Lower leg skin (tissue), 3 donors: ENCODE data around the gene SLC4A8.

Source experiments
- POLR2A ChIP-seq, 2 donors: fragments of 450-650 bp; IDR thresholded peaks; one replicate each; pipeline ENCODE4 v1.6.1; 2016 to 2017; ENCODE audit warnings: antibody characterized with exemption in 2 of 2, mild to moderate bottlenecking in 1 of 2, moderate library complexity in 1 of 2
- TF ChIP-seq, protein P1 (sequence below), 3 donors: fragments of 450-650 bp; IDR thresholded peaks; one replicate each; pipeline ENCODE4 v1.5.1; 2016; ENCODE audit warnings: antibody characterized with exemption in 3 of 3, mild to moderate bottlenecking in 3 of 3, moderate library complexity in 2 of 3

GRCh38 chr12:51493281-51493680, 68.7 kb downstream of the SLC4A8 start:
- TF ChIP-seq, protein P1, sequence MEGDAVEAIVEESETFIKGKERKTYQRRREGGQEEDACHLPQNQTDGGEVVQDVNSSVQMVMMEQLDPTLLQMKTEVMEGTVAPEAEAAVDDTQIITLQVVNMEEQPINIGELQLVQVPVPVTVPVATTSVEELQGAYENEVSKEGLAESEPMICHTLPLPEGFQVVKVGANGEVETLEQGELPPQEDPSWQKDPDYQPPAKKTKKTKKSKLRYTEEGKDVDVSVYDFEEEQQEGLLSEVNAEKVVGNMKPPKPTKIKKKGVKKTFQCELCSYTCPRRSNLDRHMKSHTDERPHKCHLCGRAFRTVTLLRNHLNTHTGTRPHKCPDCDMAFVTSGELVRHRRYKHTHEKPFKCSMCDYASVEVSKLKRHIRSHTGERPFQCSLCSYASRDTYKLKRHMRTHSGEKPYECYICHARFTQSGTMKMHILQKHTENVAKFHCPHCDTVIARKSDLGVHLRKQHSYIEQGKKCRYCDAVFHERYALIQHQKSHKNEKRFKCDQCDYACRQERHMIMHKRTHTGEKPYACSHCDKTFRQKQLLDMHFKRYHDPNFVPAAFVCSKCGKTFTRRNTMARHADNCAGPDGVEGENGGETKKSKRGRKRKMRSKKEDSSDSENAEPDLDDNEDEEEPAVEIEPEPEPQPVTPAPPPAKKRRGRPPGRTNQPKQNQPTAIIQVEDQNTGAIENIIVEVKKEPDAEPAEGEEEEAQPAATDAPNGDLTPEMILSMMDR (IDR thresholded peaks at IDR 0.05), result no peak
- TF ChIP-seq POLR2A (IDR thresholded peaks at IDR 0.05), result no peak
